Lower leg skin (tissue), 3 donors: ENCODE results near the gene TSEN2.

ENCODE experiments used
- CTCF ChIP-seq, 3 donors: fragments of 450-650 bp; IDR thresholded peaks; one replicate each; pipeline ENCODE4 v1.5.1; 2016; ENCODE audit warnings: antibody characterized with exemption in 3 of 3, mild to moderate bottlenecking in 3 of 3, moderate library complexity in 2 of 3
- POLR2A ChIP-seq, 2 donors: fragments of 450-650 bp; IDR thresholded peaks; one replicate each; pipeline ENCODE4 v1.6.1; 2016 to 2017; ENCODE audit warnings: antibody characterized with exemption in 2 of 2, mild to moderate bottlenecking in 1 of 2, moderate library complexity in 1 of 2

- TF ChIP-seq CTCF (IDR thresholded peaks at IDR 0.05) (no peak), POLR2A (IDR thresholded peaks at IDR 0.05) (no peak)
Observed at GRCh38 chr3:12559520-12559919, 75.2 kb downstream of the TSEN2 start.
